Esophagus (tissue), 2 donors: ENCODE measurements around the gene HRH1. TPM values are rescaled to one million over a fixed set of nuclear protein-coding genes. Genes with fewer than 3 reads are reported as not detected.
"Not testable (repeated sequence)": the region's sequence is repeated elsewhere in the genome, so short reads cannot be mapped to it uniquely, and the experiment has no call there.

Experiments used
- H3K27ac ChIP-seq, 2 donors: one replicate each; pipeline ENCODE4 v1.5.1; 2013; ENCODE audit warnings: low read depth in 2 of 2, mild to moderate bottlenecking in 2 of 2, inconsistent platforms in 1 of 2, low read length in 1 of 2, moderate library complexity in 1 of 2
- H3K27me3 ChIP-seq, 2 donors: one replicate each; pipeline ENCODE4 v1.6.1; 2013; ENCODE audit warnings: low read length in 2 of 2, control low read depth in 1 of 2, mild to moderate bottlenecking in 1 of 2; ENCODE audit not compliant: insufficient read depth in 2 of 2, control insufficient read depth in 1 of 2
- H3K36me3 ChIP-seq, 2 donors: one replicate each; pipeline ENCODE4 v1.6.1; 2013; ENCODE audit warnings: low read length in 1 of 2; ENCODE audit not compliant: control insufficient read depth in 2 of 2, insufficient read depth in 2 of 2
- H3K4me1 ChIP-seq, 2 donors: one replicate each; pipeline ENCODE4 v1.6.1; 2013; ENCODE audit warnings: low read length in 1 of 2; ENCODE audit not compliant: control insufficient read depth in 2 of 2, insufficient read depth in 2 of 2
- H3K4me3 ChIP-seq, 2 donors: one replicate each; pipeline ENCODE4 v1.5.1; 2013; ENCODE audit warnings: low read length in 2 of 2, mild to moderate bottlenecking in 2 of 2, low read depth in 1 of 2, moderate library complexity in 1 of 2
- H3K9me3 ChIP-seq, 2 donors: one replicate each; pipeline ENCODE4 v1.6.1; 2013; ENCODE audit warnings: mild to moderate bottlenecking in 2 of 2, low read depth in 1 of 2, low read length in 1 of 2, moderate library complexity in 1 of 2; ENCODE audit not compliant: control insufficient read depth in 2 of 2, insufficient read depth in 1 of 2
- WGBS, 2 donors: extraction: QIAGEN DNeasy Blood & Tissue Kit; methylation state at CpG; one replicate each; pipeline ENCODE4 v1.1.7; 2013; 5-methylcytosine and 5-hydroxymethylcytosine counted together
- polyA plus RNA-seq, 2 donors: library from polyadenylated mRNA; stranded (reverse); fragments of 200-250 nt; gene quantifications; one replicate each; pipeline ENCODE4 v1.2.3, GENCODE V29; 2013
- donor health status: healthy with polysubstance abuse.
- donor health status: Bipolar disorder and iron deficiency.

Gene HRH1
- polyA plus RNA-seq, 2 donors = 1.2 to 2.2 TPM

DNA sequence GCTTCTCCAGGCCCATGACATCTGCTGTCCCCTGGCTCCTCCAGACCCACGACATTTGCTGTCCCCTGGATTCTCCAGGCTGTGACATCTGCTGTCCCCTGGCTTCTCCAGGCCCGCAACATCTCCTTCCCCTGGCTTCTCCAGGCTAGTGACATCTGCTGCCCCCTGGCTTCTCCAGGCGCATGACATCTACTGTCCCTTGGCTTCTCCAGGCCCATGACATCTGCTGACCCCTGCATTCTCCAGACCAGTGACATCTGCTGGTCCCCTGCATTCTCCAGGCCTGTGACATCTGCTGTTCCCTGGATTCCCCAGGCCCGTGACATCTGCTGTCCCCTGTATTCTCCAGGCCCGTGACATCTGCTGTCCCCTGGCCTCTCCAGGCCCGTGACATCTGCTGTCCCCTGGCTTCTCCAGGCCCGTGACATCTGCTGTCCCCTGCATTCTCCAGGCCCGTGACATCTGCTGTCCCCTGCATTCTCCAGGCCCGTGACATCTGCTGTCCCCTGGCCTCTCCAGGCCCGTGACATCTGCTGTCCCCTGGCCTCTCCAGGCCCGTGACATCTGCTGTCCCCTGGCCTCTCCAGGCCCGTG lies 12.6 kb downstream of the HRH1 start:
- not testable (repeated sequence) for H3K9me3 ChIP-seq, H3K36me3 ChIP-seq, H3K27ac ChIP-seq, H3K4me1 ChIP-seq, H3K4me3 ChIP-seq, H3K27me3 ChIP-seq
- WGBS, 2 donors = 88 to 93% methylated on average over 10 to 11 of the region's 12 CpGs

DNA sequence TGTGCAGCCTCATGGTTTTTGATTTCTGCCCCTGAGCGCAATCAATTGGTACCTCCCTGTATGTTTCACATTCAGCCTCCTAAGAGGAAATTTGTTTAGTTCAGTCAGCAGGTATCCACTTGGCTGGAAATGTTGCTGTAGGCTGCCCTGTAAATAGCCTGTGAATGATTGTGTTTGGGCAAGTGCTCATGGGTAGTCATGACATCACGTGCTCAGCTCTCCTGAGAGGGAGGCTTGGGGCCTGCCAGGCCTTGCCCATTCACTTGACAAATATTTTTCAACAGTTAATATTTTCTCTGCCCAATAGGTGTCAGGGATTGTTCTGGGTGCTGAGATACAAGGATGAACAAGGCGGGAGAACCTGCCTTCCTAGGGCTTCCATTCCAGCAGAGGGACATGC lies 13.3 kb downstream of the HRH1 start:
- 81 to 87% methylated on average over 3 of the region's 3 CpGs for WGBS, 2 donors
- peaks cover 0 to 2% of the 10 kb centered on the region in 2 donors for H3K4me1 ChIP-seq

DNA sequence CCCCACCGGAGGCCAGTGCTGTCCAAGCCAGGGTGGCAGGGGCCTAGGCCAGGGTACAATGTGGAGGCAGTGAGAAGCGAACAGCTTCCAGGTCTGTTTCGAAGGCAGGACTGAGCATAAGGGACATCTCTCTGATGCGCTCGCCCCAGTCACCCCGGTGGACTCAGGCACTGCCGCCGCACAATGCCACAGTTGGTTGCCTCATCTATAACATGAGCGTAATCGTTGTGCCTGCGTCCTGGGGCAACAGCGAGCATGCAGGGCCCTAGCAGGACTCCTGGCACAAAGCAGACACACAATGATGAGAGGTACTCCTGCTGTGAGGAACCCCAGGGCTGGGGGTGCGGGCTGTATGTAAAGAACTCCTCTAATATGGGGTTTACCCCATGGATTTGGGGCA lies 14.1 kb downstream of the HRH1 start:
- Histone ChIP-seq H3K4me3 (no peak overlapping the region), H3K27me3 (no peaks in the 10 kb centered on the region), H3K9me3 (no peaks in the 10 kb centered on the region), H3K27ac (no peak overlapping the region), H3K4me1 (peaks cover 0 to 2% of the 10 kb centered on the region in 2 donors), H3K36me3 (no peaks in the 10 kb centered on the region)
- WGBS, 2 donors = 95% methylated on average over 13 of the region's 13 CpGs

More for the DNA sequence above, 13.3 kb downstream of the HRH1 start:
- Histone ChIP-seq H3K27me3 (no peaks in the 10 kb centered on the region), H3K27ac (no peak overlapping the region), H3K36me3 (no peaks in the 10 kb centered on the region), H3K9me3 (no peaks in the 10 kb centered on the region), H3K4me3 (no peak overlapping the region)

DNA sequence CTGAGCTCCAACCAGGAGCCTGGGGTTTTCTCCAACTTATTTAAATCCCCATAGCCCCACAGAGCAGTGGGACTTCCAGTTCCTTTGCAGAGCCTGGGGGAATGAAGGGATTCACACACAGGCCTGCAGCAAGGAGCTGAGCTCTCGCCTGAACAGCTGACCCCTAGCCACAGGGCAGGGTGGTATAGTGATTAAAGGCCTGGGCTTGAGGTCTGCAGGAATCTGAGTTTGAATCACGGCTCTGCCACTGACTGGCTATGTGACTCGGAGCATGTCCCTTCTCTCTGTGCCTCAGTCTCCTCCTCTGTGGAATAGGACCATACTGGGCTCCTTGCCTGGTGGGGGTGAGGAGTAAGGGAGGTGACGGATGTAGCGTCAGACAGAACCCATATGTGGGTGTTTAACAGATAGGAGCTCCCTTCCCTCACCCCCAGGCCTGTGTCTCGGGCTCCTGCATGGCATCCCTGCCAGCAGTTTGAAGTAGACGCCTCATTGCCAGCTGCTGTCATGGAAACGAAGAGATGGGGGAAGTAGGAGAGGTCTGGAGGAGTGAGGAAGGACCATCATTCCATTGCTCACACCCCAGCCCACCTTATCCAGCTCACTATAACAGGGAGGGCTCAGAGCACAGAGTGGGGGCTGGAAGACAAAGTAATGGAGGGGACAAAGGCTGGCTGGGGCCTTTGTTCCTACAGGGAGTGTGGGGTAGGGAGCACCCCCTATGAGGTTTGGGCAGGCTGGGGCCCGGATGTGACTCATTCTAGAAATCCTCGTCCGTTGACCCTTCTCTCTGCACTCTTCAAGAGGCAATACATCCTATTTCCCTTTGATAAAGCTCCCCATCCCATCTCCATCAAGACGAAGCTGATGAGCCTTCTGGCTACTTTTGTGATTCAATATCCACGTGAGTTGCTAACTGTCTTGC lies 14.8 kb downstream of the HRH1 start:
- no peaks in the 10 kb centered on the region for H3K27me3 ChIP-seq
- no peak overlapping the region for H3K27ac ChIP-seq
- peaks cover 0 to 2% of the 10 kb centered on the region in 2 donors for H3K4me1 ChIP-seq
- no peak overlapping the region for H3K4me3 ChIP-seq
- no peaks in the 10 kb centered on the region for H3K9me3 ChIP-seq
- no peaks in the 10 kb centered on the region for H3K36me3 ChIP-seq
- WGBS, 2 donors = 76 to 78% methylated on average over 13 of the region's 13 CpGs

DNA sequence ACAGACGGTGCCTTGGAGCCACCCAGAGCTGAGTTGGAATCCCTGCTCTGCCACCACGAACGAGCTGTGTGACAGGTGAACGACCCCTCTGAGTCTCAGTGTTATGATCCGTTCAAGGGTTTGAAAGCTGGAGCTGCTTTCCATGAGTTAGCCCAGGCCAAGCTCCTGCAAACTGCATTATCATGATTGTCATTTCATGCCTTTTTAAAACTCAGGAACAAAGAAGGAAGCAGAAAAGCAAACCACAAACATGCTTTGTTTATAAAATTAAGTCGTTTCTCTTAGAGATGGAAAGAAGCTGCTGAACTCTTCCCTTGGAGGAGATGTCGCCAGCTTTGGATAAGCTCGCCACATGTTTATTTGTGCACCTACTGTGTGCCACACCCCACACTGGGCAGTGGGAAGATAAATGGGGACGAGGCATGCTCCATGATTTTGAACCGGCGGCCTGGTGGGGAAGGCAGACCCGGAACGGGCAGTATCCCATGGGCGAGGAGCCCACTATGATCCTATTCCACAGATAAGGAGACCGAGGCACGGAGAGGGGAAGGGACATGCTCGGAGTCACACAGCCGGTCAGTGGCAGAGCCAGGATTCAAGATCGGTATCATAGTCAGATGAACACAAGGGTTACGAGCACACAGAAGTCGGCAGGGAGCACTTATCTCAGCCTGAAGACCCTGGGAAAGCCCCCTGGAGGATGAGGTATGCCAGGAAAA lies 15.9 kb downstream of the HRH1 start:
- Histone ChIP-seq H3K27me3 (no peaks in the 10 kb centered on the region), H3K9me3 (no peaks in the 10 kb centered on the region)
- 76 to 82% methylated on average over 21 of the region's 21 CpGs for WGBS, 2 donors

DNA sequence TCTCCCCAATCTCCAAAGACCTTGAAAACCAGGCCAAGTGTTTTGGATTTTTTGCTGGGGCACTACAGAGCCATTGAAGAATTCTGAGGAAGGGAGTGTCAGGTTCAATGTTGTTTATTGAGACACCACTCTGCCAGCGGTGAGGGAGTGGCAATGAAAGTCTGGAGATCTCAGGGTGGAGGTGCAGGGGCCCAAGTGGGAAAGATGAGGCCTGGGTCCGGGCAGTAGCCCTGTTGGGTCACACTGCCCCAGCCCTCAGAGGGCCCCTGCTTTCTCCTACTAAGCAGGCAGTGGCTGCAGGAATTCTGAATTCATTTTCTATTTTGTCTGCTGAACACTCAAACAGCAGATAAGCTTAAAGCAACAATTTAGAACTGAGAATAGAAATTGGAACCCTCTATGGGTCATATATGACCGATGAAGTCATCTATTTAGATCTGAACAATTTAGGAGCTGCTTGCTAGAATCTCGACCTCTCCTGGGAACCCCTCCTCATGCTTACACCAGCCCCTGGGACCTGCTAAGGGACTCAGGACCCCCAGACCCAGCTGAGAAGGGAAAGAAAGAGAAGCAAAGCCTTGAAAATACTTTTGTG lies 17.9 kb downstream of the HRH1 start:
- 58 to 60% methylated on average over 4 of the region's 4 CpGs for WGBS, 2 donors
- H3K36me3 ChIP-seq = no peaks in the 10 kb centered on the region
- H3K4me3 ChIP-seq = no peak overlapping the region
- H3K27ac ChIP-seq = no peak overlapping the region
- H3K4me1 ChIP-seq = peaks cover 0 to 2% of the 10 kb centered on the region in 2 donors
- H3K27me3 ChIP-seq = no peaks in the 10 kb centered on the region
- H3K9me3 ChIP-seq = no peaks in the 10 kb centered on the region

More for the DNA sequence above, 15.9 kb downstream of the HRH1 start:
- peaks cover 0 to 2% of the 10 kb centered on the region in 2 donors for H3K4me1 ChIP-seq
- H3K36me3 ChIP-seq = no peaks in the 10 kb centered on the region
- no peak overlapping the region for H3K4me3 ChIP-seq
- no peak overlapping the region for H3K27ac ChIP-seq

DNA sequence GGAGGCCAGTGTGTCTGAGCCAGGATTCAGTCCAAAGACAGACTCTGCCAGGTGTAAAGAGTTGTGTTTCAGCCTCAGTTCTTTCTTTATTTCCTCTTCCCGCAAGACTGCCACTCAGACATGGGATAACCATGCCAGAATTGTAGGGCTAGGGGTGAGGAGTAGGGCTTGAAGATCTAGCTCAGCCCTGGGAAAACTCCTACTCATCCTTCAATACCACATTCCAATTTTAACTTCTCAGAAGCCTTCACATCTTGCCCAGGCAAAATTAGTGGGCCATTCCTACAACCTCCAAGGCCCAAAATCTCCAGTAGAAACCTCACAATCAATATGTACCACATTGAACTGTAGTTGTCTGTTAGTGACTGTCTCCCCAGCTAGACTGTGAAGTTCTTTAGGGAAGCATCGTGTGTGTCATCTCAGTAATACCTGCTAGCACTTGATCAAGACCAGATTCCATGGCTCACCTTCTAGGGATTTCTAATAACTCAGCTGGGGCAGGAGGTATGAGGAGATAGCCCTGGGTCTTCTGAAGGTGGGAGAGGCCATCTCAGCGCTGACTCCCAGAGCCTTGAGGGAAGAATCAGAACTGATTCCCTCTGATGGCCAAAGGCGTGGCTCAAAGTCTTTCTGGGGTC lies 19.7 kb downstream of the HRH1 start:
- H3K36me3 ChIP-seq = no peaks in the 10 kb centered on the region
- no peak overlapping the region for H3K4me3 ChIP-seq
- H3K4me1 ChIP-seq = peaks cover 0 to 2% of the 10 kb centered on the region in 2 donors
- no peak overlapping the region for H3K27ac ChIP-seq
- no peaks in the 10 kb centered on the region for H3K27me3 ChIP-seq
- no peaks in the 10 kb centered on the region for H3K9me3 ChIP-seq
- 90 to 94% methylated on average over 4 of the region's 4 CpGs for WGBS, 2 donors

DNA sequence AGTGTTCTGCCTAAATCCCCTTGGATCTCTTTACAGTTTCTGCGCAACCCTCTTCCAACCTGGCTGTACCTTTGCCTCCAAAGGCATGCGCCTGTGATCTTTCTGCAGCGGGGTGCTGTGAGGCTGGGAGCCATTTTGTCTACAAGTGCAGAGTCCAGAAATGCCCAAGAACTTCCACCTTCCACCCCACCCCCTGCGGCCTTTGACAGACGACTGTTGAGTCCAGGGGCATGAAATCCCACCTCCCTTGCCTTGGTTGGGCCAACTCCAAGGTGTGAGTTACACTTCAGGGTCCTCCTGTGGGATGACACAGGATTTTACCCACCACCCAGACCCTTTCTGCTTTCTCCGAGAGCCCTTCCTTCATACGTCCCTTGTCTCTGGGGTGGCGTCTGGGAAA lies 24.1 kb downstream of the HRH1 start:
- no peak overlapping the region for H3K4me3 ChIP-seq
- no peaks in the 10 kb centered on the region for H3K4me1 ChIP-seq
- no peaks in the 10 kb centered on the region for H3K9me3 ChIP-seq
- H3K36me3 ChIP-seq = no peaks in the 10 kb centered on the region
- H3K27me3 ChIP-seq = no peaks in the 10 kb centered on the region
- no peak overlapping the region for H3K27ac ChIP-seq
- 91 to 93% methylated on average over 8 of the region's 8 CpGs for WGBS, 2 donors
